ENCODE results near the gene KATNIP.

DNA sequence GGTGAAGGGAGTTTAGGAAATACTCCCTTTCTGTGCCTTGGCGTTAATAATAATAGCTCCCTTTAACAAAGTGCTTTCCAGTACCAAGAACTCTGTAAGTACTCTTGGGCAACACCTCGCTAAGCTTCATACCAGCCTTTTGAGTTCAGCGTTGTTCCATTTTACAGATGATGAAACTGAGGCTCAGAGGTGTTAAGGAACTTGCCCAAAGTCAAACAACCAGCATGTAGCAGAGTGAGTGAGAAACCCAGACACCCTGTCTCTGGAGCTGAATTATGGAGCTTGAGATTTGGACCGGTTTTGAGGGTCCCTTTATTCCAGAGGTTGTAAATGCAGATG lies 607 bp downstream of the KATNIP start:
- TF ChIP-seq CTCF (CRISPR knock-in tag; IDR thresholded peaks at IDR 0.05) = no peak
- no peak for TF ChIP-seq FOXK2 (IDR thresholded peaks at IDR 0.05)
- TF ChIP-seq MYNN (CRISPR knock-in tag; IDR thresholded peaks at IDR 0.05; ENCODE audit: low read depth) = no peak
- TF ChIP-seq FOXK1 (CRISPR knock-in tag; IDR thresholded peaks at IDR 0.05; ENCODE audit: borderline replicate concordance, low read depth) = no peak
- TF ChIP-seq AHR (CRISPR knock-in tag; IDR thresholded peaks at IDR 0.05) = no peak
- no peak for TF ChIP-seq JUNB (CRISPR knock-in tag; IDR thresholded peaks at IDR 0.05; ENCODE audit: borderline replicate concordance)
- TF ChIP-seq CEBPG (CRISPR knock-in tag; IDR thresholded peaks at IDR 0.05) = no peak
- no peak for TF ChIP-seq KMT2B (CRISPR knock-in tag; IDR thresholded peaks at IDR 0.05)
- TF ChIP-seq HCFC1 (IDR thresholded peaks at IDR 0.05; ENCODE audit: low read depth, low read length) = no peak

All from HepG2 (cell line).